NCI-H460 (cell line): Measurements from ENCODE around the gene ARMC9. TPM values are rescaled to one million over a fixed set of nuclear protein-coding genes. Genes with fewer than 3 reads are reported as not detected.
A peak's percentile ranks its signal among the peaks of the same experiment; 100 is the strongest.
"Not testable (repeated sequence)": the region's sequence is repeated elsewhere in the genome, so short reads cannot be mapped to it uniquely, and the experiment has no call there.

Experiments used
- DNase-seq: peaks from one replicate; pipeline ENCODE4 v3.0.0-alpha.2; 2016; ENCODE audit warnings: low read depth; ENCODE audit errors: extremely low read depth
- total RNA-seq: library from RNA; depleted of rRNA; stranded (reverse); fragments of >200 nt; shearing (Covaris generic); gene quantifications from 2 replicates; pipeline ENCODE4 v1.2.3, GENCODE V29; 2014

Gene ARMC9
- total RNA-seq, 1 experiment from 2014 or later, result 8.9 TPM

GRCh38 chr2:231278868-231279267, 80.4 kb downstream of the ARMC9 start:
- DNase-seq, result no peak

- DNase-seq, result no peak
Observed at GRCh38 chr2:231280846-231281245, 82.4 kb downstream of the ARMC9 start.

- no peak for DNase-seq
Observed at GRCh38 chr2:231284296-231284695, 85.9 kb downstream of the ARMC9 start.

GRCh38 chr2:231286964-231287363, 88.5 kb downstream of the ARMC9 start:
- no peak for DNase-seq

GRCh38 chr2:231287696-231288095, 89.3 kb downstream of the ARMC9 start:
- no peak for DNase-seq

- no peak for DNase-seq
Observed at GRCh38 chr2:231288590-231288989, 90.2 kb downstream of the ARMC9 start.

- no peak for DNase-seq
Observed at GRCh38 chr2:231290321-231291015, 92.0 kb downstream of the ARMC9 start.

GRCh38 chr2:231292472-231293134, 94.2 kb downstream of the ARMC9 start:
- DNase-seq, result no peak

- DNase-seq, result no peak
Observed at GRCh38 chr2:231293163-231293562, 94.7 kb downstream of the ARMC9 start.

GRCh38 chr2:231294116-231294515, 95.7 kb downstream of the ARMC9 start:
- no peak for DNase-seq

GRCh38 chr2:231294571-231295362, 96.3 kb downstream of the ARMC9 start:
- DNase-seq, result no peak

GRCh38 chr2:231295363-231295655, 96.9 kb downstream of the ARMC9 start:
- DNase-seq, result no peak

GRCh38 chr2:231296401-231296974, 98.1 kb downstream of the ARMC9 start:
- DNase-seq, result no peak

GRCh38 chr2:231297108-231297908, 98.9 kb downstream of the ARMC9 start:
- DNase-seq, result peak; percentile 61

- DNase-seq, result no peak
Observed at GRCh38 chr2:231298091-231298490, 99.7 kb downstream of the ARMC9 start.

- no peak for DNase-seq
Observed at GRCh38 chr2:231299267-231299666, 100.8 kb downstream of the ARMC9 start.

GRCh38 chr2:231300020-231300721, 101.7 kb downstream of the ARMC9 start:
- no peak for DNase-seq

GRCh38 chr2:231300722-231301076, 102.3 kb downstream of the ARMC9 start:
- DNase-seq, result no peak

GRCh38 chr2:231304259-231304658, 105.8 kb downstream of the ARMC9 start:
- DNase-seq, result not testable (repeated sequence)

GRCh38 chr2:231305221-231305620, 106.8 kb downstream of the ARMC9 start:
- DNase-seq, result no peak
